ENCODE data around the gene HBEGF. TPM values are rescaled to one million over a fixed set of nuclear protein-coding genes. Genes with fewer than 3 reads are reported as not detected.

The HBEGF gene
- total RNA-seq (2014; rRNA removed; shearing (Covaris generic)) = 12.2 and 13.4 TPM in 2 replicates
- polyA plus RNA-seq (2015; cell fraction: cytosol; rRNA removed) = 13.7 and 15.6 TPM in 2 replicates
- 4.9 and 8.7 TPM in 2 replicates for polyA plus RNA-seq (2015; cell fraction: nucleus; rRNA removed)

- in situ Hi-C loops (cut with HindIII; ENCODE audit: low pct_unique_long_range_greater_than_20kb, low sequenced_read_pairs) = no loop called here
- peak; percentile 69 for DNase-seq (ENCODE audit: low read depth, low spot score)
These were observed at the start of gene HBEGF for GRCh38 chr5:140346348-140347221. TSS of gene HBEGF (minus strand) at chr5:140346603. CDS start at chr5:140346328, 275 bp downstream.

- in situ Hi-C loops (cut with HindIII; ENCODE audit: low pct_unique_long_range_greater_than_20kb, low sequenced_read_pairs) = no loop called here
- no peak for DNase-seq (ENCODE audit: low read depth, low spot score)
These were observed 47.3 kb upstream of the HBEGF start for GRCh38 chr5:140393738-140394137.

GRCh38 chr5:140391732-140392131 is 45.3 kb upstream of the HBEGF start:
- in situ Hi-C loops (cut with HindIII; ENCODE audit: low pct_unique_long_range_greater_than_20kb, low sequenced_read_pairs) = no loop called here
- no peak for DNase-seq (ENCODE audit: low read depth, low spot score)

GRCh38 chr5:140391312-140391711 is 44.9 kb upstream of the HBEGF start:
- DNase-seq (ENCODE audit: low read depth, low spot score) = no peak
- in situ Hi-C loops (cut with HindIII; ENCODE audit: low pct_unique_long_range_greater_than_20kb, low sequenced_read_pairs) = no loop called here

GRCh38 chr5:140388052-140388451 is 41.6 kb upstream of the HBEGF start:
- no peak for DNase-seq (ENCODE audit: low read depth, low spot score)
- in situ Hi-C loops (cut with HindIII; ENCODE audit: low pct_unique_long_range_greater_than_20kb, low sequenced_read_pairs) = no loop called here

- DNase-seq (ENCODE audit: low read depth, low spot score) = no peak
- in situ Hi-C loops (cut with HindIII; ENCODE audit: low pct_unique_long_range_greater_than_20kb, low sequenced_read_pairs) = no loop called here
These were observed 36.9 kb upstream of the HBEGF start for GRCh38 chr5:140383300-140383699.

GRCh38 chr5:140382866-140383265 is 36.5 kb upstream of the HBEGF start:
- in situ Hi-C loops (cut with HindIII; ENCODE audit: low pct_unique_long_range_greater_than_20kb, low sequenced_read_pairs) = no loop called here

GRCh38 chr5:140381972-140382371 is 35.6 kb upstream of the HBEGF start:
- in situ Hi-C loops (cut with HindIII; ENCODE audit: low pct_unique_long_range_greater_than_20kb, low sequenced_read_pairs) = no loop called here
- DNase-seq (ENCODE audit: low read depth, low spot score) = no peak

More at GRCh38 chr5:140382866-140383265, 36.5 kb upstream of the HBEGF start:
- no peak for DNase-seq (ENCODE audit: low read depth, low spot score)

GRCh38 chr5:140381351-140381750 is 34.9 kb upstream of the HBEGF start:
- DNase-seq (ENCODE audit: low read depth, low spot score) = no peak
- in situ Hi-C loops (cut with HindIII; ENCODE audit: low pct_unique_long_range_greater_than_20kb, low sequenced_read_pairs) = no loop called here

GRCh38 chr5:140372971-140373487 is 26.6 kb upstream of the HBEGF start:
- in situ Hi-C loops (cut with HindIII; ENCODE audit: low pct_unique_long_range_greater_than_20kb, low sequenced_read_pairs) = no loop called here
- peak; percentile 88 for DNase-seq (ENCODE audit: low read depth, low spot score)

GRCh38 chr5:140371356-140372151 is 25.2 kb upstream of the HBEGF start:
- in situ Hi-C loops (cut with HindIII; ENCODE audit: low pct_unique_long_range_greater_than_20kb, low sequenced_read_pairs) = no loop called here
- no peak for DNase-seq (ENCODE audit: low read depth, low spot score)

GRCh38 chr5:140367256-140368013 is 21.0 kb upstream of the HBEGF start:
- in situ Hi-C loops (cut with HindIII; ENCODE audit: low pct_unique_long_range_greater_than_20kb, low sequenced_read_pairs) = no loop called here
- no peak for DNase-seq (ENCODE audit: low read depth, low spot score)

- in situ Hi-C loops (cut with HindIII; ENCODE audit: low pct_unique_long_range_greater_than_20kb, low sequenced_read_pairs) = no loop called here
- no peak for DNase-seq (ENCODE audit: low read depth, low spot score)
These were observed 20.3 kb upstream of the HBEGF start for GRCh38 chr5:140366589-140367255.

- DNase-seq (ENCODE audit: low read depth, low spot score) = no peak
- in situ Hi-C loops (cut with HindIII; ENCODE audit: low pct_unique_long_range_greater_than_20kb, low sequenced_read_pairs) = no loop called here
These were observed 19.5 kb upstream of the HBEGF start for GRCh38 chr5:140365941-140366340.

- DNase-seq (ENCODE audit: low read depth, low spot score) = no peak
- in situ Hi-C loops (cut with HindIII; ENCODE audit: low pct_unique_long_range_greater_than_20kb, low sequenced_read_pairs) = no loop called here
These were observed 18.9 kb upstream of the HBEGF start for GRCh38 chr5:140365282-140365681.

GRCh38 chr5:140364472-140364765 is 18.0 kb upstream of the HBEGF start:
- in situ Hi-C loops (cut with HindIII; ENCODE audit: low pct_unique_long_range_greater_than_20kb, low sequenced_read_pairs) = no loop called here
- DNase-seq (ENCODE audit: low read depth, low spot score) = no peak

Data from SK-MEL-5 (cell line).